MCF 10A (cell line): ENCODE results near the gene PROK1. TPM values are rescaled to one million over a fixed set of nuclear protein-coding genes. Genes with fewer than 3 reads are reported as not detected.

ENCODE experiments used
- BruUV-seq: library from RNA; stranded (reverse); fragments of 400-500 nt; replicated peaks from 2 replicates; lab custom pipeline; 2021; lab: Mats Ljungman, UMichigan
- CTCF ChIA-PET: fragments of 300-600 bp; sonication (Branson Sonifier 250); formaldehyde crosslinking; extraction: SDS; loops from one replicate; lab custom pipeline; 2021; ENCODE audit warnings: antibody characterized with exemption, inconsistent platforms; lab: Yijun Ruan, JAX
- POLR2A ChIA-PET: fragments of 300-600, 350-650 bp; sonication (Branson Sonifier 250); formaldehyde crosslinking; extraction: SDS; loops from one replicate; lab custom pipeline; 2020; ENCODE audit warnings: antibody characterized with exemption, inconsistent platforms; lab: Yijun Ruan, JAX
- DNase-seq: peaks from one replicate; pipeline ENCODE4 v3.0.0-alpha.2; 2018; ENCODE audit not compliant: unreplicated experiment
- H3K27ac Mint-ChIP-seq: one replicate; pipeline ENCODE4 v1.8.0; 2022; ENCODE audit warnings: mild to moderate bottlenecking, low read depth, mixed read lengths; ENCODE audit not compliant: unreplicated experiment
- H3K27me3 Mint-ChIP-seq: one replicate; pipeline ENCODE4 v1.8.0; 2022; ENCODE audit warnings: mixed read lengths; ENCODE audit not compliant: insufficient read depth, unreplicated experiment
- H3K36me3 Mint-ChIP-seq: one replicate; pipeline ENCODE4 v1.8.0; 2022; ENCODE audit warnings: mild to moderate bottlenecking, moderate library complexity, mixed read lengths; ENCODE audit not compliant: insufficient read depth, unreplicated experiment
- H3K4me1 Mint-ChIP-seq: one replicate; pipeline ENCODE4 v1.8.0; 2022; ENCODE audit warnings: mixed read lengths; ENCODE audit not compliant: insufficient read depth, unreplicated experiment
- H3K4me3 Mint-ChIP-seq: one replicate; pipeline ENCODE4 v1.8.0; 2022; ENCODE audit warnings: mild to moderate bottlenecking, moderate library complexity, mixed read lengths; ENCODE audit not compliant: unreplicated experiment
- H3K9me3 Mint-ChIP-seq: one replicate; pipeline ENCODE4 v1.8.0; 2022; ENCODE audit warnings: mixed read lengths; ENCODE audit not compliant: unreplicated experiment
- CTCF ChIP-seq: fragments of 200-600 bp; IDR thresholded peaks from one replicate; pipeline ENCODE4 v1.8.0; 2022; ENCODE audit warnings: antibody characterized with exemption, mild to moderate bottlenecking; ENCODE audit not compliant: unreplicated experiment
- intact Hi-C: fragments of 100-400 bp; cut with micrococcal nuclease; formaldehyde crosslinking; loops from 2 replicates; pipeline ENCODE4 v1.14.1; 2022
- total RNA-seq: library from RNA; stranded (reverse); gene quantifications from 2 replicates; pipeline ENCODE4 v1.2.3, GENCODE V29; 2022

The PROK1 gene
- total RNA-seq, 1 experiment from 2014 or later = not detected

- Mint-ChIP-seq H3K4me3 (no peak overlapping the region), H3K27ac (peak overlapping the region; percentile 49), H3K9me3 (no peaks in the 10 kb centered on the region), H3K36me3 (peaks cover 6% of the 10 kb centered on the region), H3K4me1 (peaks cover 22% of the 10 kb centered on the region), H3K27me3 (peaks cover 12% of the 10 kb centered on the region)
- CTCF ChIA-PET = interaction anchor here (0.6 to 2.0 kb wide), 10 partner anchors 9 to 218 kb away, joined by 3 to 13 read pairs (median 4); no protein-coding TSS in a partner anchor
- no peak for TF ChIP-seq CTCF
- POLR2A ChIA-PET = interaction anchor here (1.3 to 4.2 kb wide), 5 partner anchors 9 to 18 kb away, joined by 3 to 28 read pairs (median 6); partner anchors contain the start of gene LAMTOR5
- no TSS peak for BruUV-seq
- intact Hi-C loops = no loop called here
- DNase-seq = no peak
These were observed 25.3 kb upstream of the PROK1 start for GRCh38 chr1:110425612-110426152.

GRCh38 chr1:110426854-110427253, 24.1 kb upstream of the PROK1 start:
- no peak for TF ChIP-seq CTCF
- intact Hi-C loops = no loop called here
- no TSS peak for BruUV-seq
- ChIA-PET POLR2A (no interaction called here), CTCF (interaction anchor here (0.7 to 1.3 kb wide), 3 partner anchors 11 to 521 kb away, joined by 3 to 5 read pairs (median 3); no protein-coding TSS in a partner anchor)
- H3K4me1 Mint-ChIP-seq = peaks cover 15% of the 10 kb centered on the region
- H3K27me3 Mint-ChIP-seq = peaks cover 23% of the 10 kb centered on the region
- H3K4me3 Mint-ChIP-seq = no peak overlapping the region
- no peak for DNase-seq
- H3K9me3 Mint-ChIP-seq = no peaks in the 10 kb centered on the region
- H3K36me3 Mint-ChIP-seq = peaks cover 6% of the 10 kb centered on the region
- H3K27ac Mint-ChIP-seq = peak overlapping the region; percentile 81

- no peak for TF ChIP-seq CTCF
- peaks cover 26% of the 10 kb centered on the region for H3K27me3 Mint-ChIP-seq
- no peak for DNase-seq
- intact Hi-C loops = no loop called here
- POLR2A ChIA-PET = interaction anchor here (1.1 to 1.4 kb wide), 2 partner anchors 17 to 91 kb away, joined by 3 read pairs; no protein-coding TSS in a partner anchor
- BruUV-seq = no TSS peak
- CTCF ChIA-PET = interaction anchor here (1.5 to 12.3 kb wide), 3 partner anchors 18 to 33 kb away, joined by 5 to 200 read pairs (median 40); partner anchors contain the start of gene LAMTOR5
- H3K4me1 Mint-ChIP-seq = peaks cover 21% of the 10 kb centered on the region
- H3K4me3 Mint-ChIP-seq = no peak overlapping the region
- no peaks in the 10 kb centered on the region for H3K9me3 Mint-ChIP-seq
- H3K36me3 Mint-ChIP-seq = peaks cover 2% of the 10 kb centered on the region
- no peak overlapping the region for H3K27ac Mint-ChIP-seq
These were observed 22.0 kb upstream of the PROK1 start for GRCh38 chr1:110428946-110429345.

GRCh38 chr1:110430366-110430765, 20.6 kb upstream of the PROK1 start:
- Mint-ChIP-seq H3K27ac (no peak overlapping the region), H3K4me3 (no peak overlapping the region), H3K36me3 (no peaks in the 10 kb centered on the region), H3K9me3 (no peaks in the 10 kb centered on the region), H3K27me3 (peaks cover 26% of the 10 kb centered on the region), H3K4me1 (peaks cover 16% of the 10 kb centered on the region)
- POLR2A ChIA-PET = interaction anchor here (0.6 to 1.4 kb wide), 5 partner anchors 9 to 300 kb away, joined by 3 to 4 read pairs (median 3); no protein-coding TSS in a partner anchor
- DNase-seq = no peak
- no peak for TF ChIP-seq CTCF
- CTCF ChIA-PET = interaction anchor here (0.7 to 12.3 kb wide), 8 partner anchors 8 to 92 kb away, joined by 3 to 200 read pairs (median 6); partner anchors contain the start of genes LAMTOR5 and SLC16A4
- no TSS peak for BruUV-seq
- intact Hi-C loops = no loop called here
